Trophoblast cell (in vitro differentiated cells and primary cell): ENCODE results near the gene MFGE8.

Experiments used
- DNase-seq, 2 donors: peaks; one replicate each; pipeline ENCODE4 v3.0.0-alpha.2; 2016
- H2AFZ ChIP-seq: 2 replicates; pipeline ENCODE4 v1.6.1; 2013; ENCODE audit warnings: low read length, moderate library complexity, mild to moderate bottlenecking; ENCODE audit not compliant: insufficient read depth, poor library complexity
- H2AK5ac ChIP-seq: 2 replicates; pipeline ENCODE4 v1.6.1; 2013; ENCODE audit warnings: mild to moderate bottlenecking, low read length
- H2BK120ac ChIP-seq: 2 replicates; pipeline ENCODE4 v1.6.1; 2013; ENCODE audit warnings: low read length, mild to moderate bottlenecking, moderate library complexity; ENCODE audit not compliant: insufficient read depth, poor library complexity
- H2BK12ac ChIP-seq: 2 replicates; pipeline ENCODE4 v1.6.1; 2013; ENCODE audit warnings: mild to moderate bottlenecking, low read length, moderate library complexity
- H2BK5ac ChIP-seq: 2 replicates; pipeline ENCODE4 v1.6.1; 2013; ENCODE audit warnings: low read length, low read depth, moderate library complexity, mild to moderate bottlenecking; ENCODE audit not compliant: poor library complexity
- H3K14ac ChIP-seq: 2 replicates; pipeline ENCODE4 v1.6.1; 2013; ENCODE audit warnings: mild to moderate bottlenecking, low read length
- H3K18ac ChIP-seq: 2 replicates; pipeline ENCODE4 v1.6.1; 2013; ENCODE audit warnings: mild to moderate bottlenecking, low read length
- H3K23ac ChIP-seq: 2 replicates; pipeline ENCODE4 v1.6.1; 2013; ENCODE audit warnings: low read length
- H3K27ac ChIP-seq: 2 replicates; pipeline ENCODE4 v1.5.1; 2013; ENCODE audit warnings: low read depth, mild to moderate bottlenecking, inconsistent platforms, low read length, moderate library complexity
- H3K27me3 ChIP-seq: 2 replicates; pipeline ENCODE4 v1.6.1; 2013; ENCODE audit warnings: inconsistent platforms, mild to moderate bottlenecking, low read length, moderate library complexity; ENCODE audit not compliant: insufficient read depth
- H3K36me3 ChIP-seq, 2 experiments: 1 replicate in 1 of 2; 2 replicates in 1 of 2; pipeline ENCODE4 v1.6.1; 2013; ENCODE audit warnings: low read length in 2 of 2, mild to moderate bottlenecking in 2 of 2, moderate library complexity in 1 of 2; ENCODE audit not compliant: insufficient read depth in 2 of 2, control insufficient read depth in 1 of 2
- H3K4ac ChIP-seq: 2 replicates; pipeline ENCODE4 v1.6.1; 2013; ENCODE audit warnings: low read depth, mild to moderate bottlenecking, low read length, moderate library complexity
- H3K4me1 ChIP-seq, 2 experiments: 1 replicate in 1 of 2; 2 replicates in 1 of 2; pipeline ENCODE4 v1.6.1; 2013; ENCODE audit warnings: low read length in 2 of 2, mild to moderate bottlenecking in 2 of 2, moderate library complexity in 1 of 2; ENCODE audit not compliant: insufficient read depth in 2 of 2, control insufficient read depth in 1 of 2
- H3K4me2 ChIP-seq: 2 replicates; pipeline ENCODE4 v1.6.1; 2013; ENCODE audit warnings: inconsistent platforms, mild to moderate bottlenecking, low read length, moderate library complexity
- H3K4me3 ChIP-seq: 2 replicates; pipeline ENCODE4 v1.5.1; 2013; ENCODE audit warnings: mild to moderate bottlenecking, low read depth, low read length, inconsistent platforms
- H3K79me1 ChIP-seq: one replicate; pipeline ENCODE4 v1.6.1; 2013; ENCODE audit warnings: low read length
- H3K79me2 ChIP-seq: 2 replicates; pipeline ENCODE4 v1.6.1; 2013; ENCODE audit warnings: low read length, mild to moderate bottlenecking; ENCODE audit not compliant: control insufficient read depth, insufficient read depth, poor library complexity
- H3K9ac ChIP-seq: 2 replicates; pipeline ENCODE4 v1.6.1; 2013; ENCODE audit warnings: mild to moderate bottlenecking, low read length
- H3K9me3 ChIP-seq: 2 replicates; pipeline ENCODE4 v1.6.1; 2013; ENCODE audit warnings: low read depth, mild to moderate bottlenecking, control low read depth, inconsistent platforms, low read length; ENCODE audit not compliant: insufficient read depth
- H4K12ac ChIP-seq: 2 replicates; pipeline ENCODE4 v1.6.1; 2013; ENCODE audit warnings: low read depth, mild to moderate bottlenecking, low read length, moderate library complexity
- H4K8ac ChIP-seq: 2 replicates; pipeline ENCODE4 v1.6.1; 2013; ENCODE audit warnings: low read depth, mild to moderate bottlenecking, low read length, moderate library complexity
- H4K91ac ChIP-seq: one replicate; pipeline ENCODE4 v1.6.1; 2013; ENCODE audit warnings: low read depth, mild to moderate bottlenecking, low read length, moderate library complexity
- WGBS: extraction: QIAGEN DNeasy Blood & Tissue Kit; methylation state at CpG from one replicate; pipeline ENCODE4 v1.1.7; 2013; ENCODE audit warnings: missing lambda C conversion rate; ENCODE audit not compliant: insufficient read length, insufficient coverage; ENCODE audit errors: extremely low coverage; 5-methylcytosine and 5-hydroxymethylcytosine counted together

Gene MFGE8

GRCh38 chr15:88901508-88902220 is 11.5 kb downstream of the MFGE8 start:
- Histone ChIP-seq H2AFZ (no peak overlapping the region), H3K23ac (no peak overlapping the region), H2AK5ac (no peak overlapping the region), H3K14ac (no peak overlapping the region), H3K4me1 (peaks cover 10 to 28% of the 10 kb centered on the region in 2 experiments), H3K4me3 (no peak overlapping the region), H4K8ac (no peak overlapping the region), H3K36me3 (peaks cover 61 to 70% of the 10 kb centered on the region in 2 experiments), H4K12ac (no peak overlapping the region), H2BK120ac (no peak overlapping the region), H4K91ac (no peak overlapping the region), H3K9me3 (no peaks in the 10 kb centered on the region), H3K27ac (no peak overlapping the region), H3K9ac (peak overlapping the region; percentile 25), H3K18ac (no peak overlapping the region), H3K79me2 (no peaks in the 10 kb centered on the region), H3K4ac (no peak overlapping the region), H3K79me1 (peaks cover 4% of the 10 kb centered on the region), H2BK12ac (no peak overlapping the region), H3K27me3 (no peaks in the 10 kb centered on the region), H2BK5ac (no peak overlapping the region), H3K4me2 (no peak overlapping the region)
- no CpG with 5 or more reads among the region's 15 CpGs for WGBS
- no peak for DNase-seq

DNA sequence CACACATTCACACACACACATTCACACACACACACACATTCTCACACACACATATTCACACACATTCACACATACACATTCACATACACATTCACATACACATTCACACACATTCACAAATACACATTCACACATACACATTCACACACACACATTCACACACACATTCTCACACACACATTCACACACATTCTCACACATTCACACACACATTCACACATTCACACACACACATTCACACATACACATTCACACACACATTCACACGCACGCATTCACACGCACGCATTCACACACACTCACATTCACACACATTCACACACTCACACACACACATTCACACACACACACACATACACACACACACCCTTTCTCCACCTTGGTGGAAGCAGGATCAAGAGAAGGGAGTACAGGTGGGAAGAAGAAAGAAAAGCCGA is 12.2 kb downstream of the MFGE8 start:
- H3K9ac ChIP-seq, result no peak overlapping the region
- H3K4me3 ChIP-seq, result no peak overlapping the region
- no peaks in the 10 kb centered on the region for H3K9me3 ChIP-seq
- H2BK5ac ChIP-seq, result no peak overlapping the region
- H3K18ac ChIP-seq, result no peak overlapping the region
- H3K4me2 ChIP-seq, result no peak overlapping the region
- no peak overlapping the region for H3K14ac ChIP-seq
- H4K12ac ChIP-seq, result no peak overlapping the region
- no peak overlapping the region for H2AK5ac ChIP-seq
- H3K79me1 ChIP-seq, result peaks cover 4% of the 10 kb centered on the region
- H3K4ac ChIP-seq, result no peak overlapping the region
- no peak overlapping the region for H2AFZ ChIP-seq
- no peak for DNase-seq
- no peak overlapping the region for H4K91ac ChIP-seq
- H3K79me2 ChIP-seq, result no peaks in the 10 kb centered on the region
- no peak overlapping the region for H4K8ac ChIP-seq
- peaks cover 14 to 33% of the 10 kb centered on the region in 2 experiments for H3K4me1 ChIP-seq
- H2BK120ac ChIP-seq, result no peak overlapping the region
- no peak overlapping the region for H2BK12ac ChIP-seq
- H3K27ac ChIP-seq, result no peak overlapping the region
- H3K23ac ChIP-seq, result no peak overlapping the region
- peaks cover 57 to 65% of the 10 kb centered on the region in 2 experiments for H3K36me3 ChIP-seq
- no peaks in the 10 kb centered on the region for H3K27me3 ChIP-seq
- WGBS, result no CpG with 5 or more reads among the region's 5 CpGs

- Histone ChIP-seq H3K23ac (no peak overlapping the region), H4K8ac (peak overlapping the region; percentile 77), H2BK120ac (peak overlapping the region; percentile 90), H3K4me2 (no peak overlapping the region), H3K14ac (peak overlapping the region; percentile 75), H3K79me2 (no peaks in the 10 kb centered on the region), H3K4me1 (peaks cover 14 to 33% of the 10 kb centered on the region in 2 experiments), H2BK12ac (peak overlapping the region; percentile 76), H3K9ac (no peak overlapping the region), H2BK5ac (peak overlapping the region; percentile 76), H3K36me3 (peaks cover 51 to 61% of the 10 kb centered on the region in 2 experiments), H3K79me1 (peaks cover 4% of the 10 kb centered on the region), H2AK5ac (peak overlapping the region; percentile 91), H3K9me3 (no peaks in the 10 kb centered on the region), H3K27me3 (no peaks in the 10 kb centered on the region), H4K91ac (peak overlapping the region; percentile 86), H3K4ac (peak overlapping the region; percentile 28), H3K4me3 (no peak overlapping the region), H2AFZ (no peak overlapping the region), H4K12ac (no peak overlapping the region), H3K18ac (peak overlapping the region; percentile 85), H3K27ac (peak overlapping the region; percentile 55)
- no CpG with 5 or more reads among the region's 12 CpGs for WGBS
- peak; percentile 86 to 87 for DNase-seq
Measured at GRCh38 chr15:88900309-88900981, 12.7 kb downstream of the MFGE8 start.

GRCh38 chr15:88899251-88899650 is 13.9 kb downstream of the MFGE8 start:
- H3K27me3 ChIP-seq, result peaks cover 5% of the 10 kb centered on the region
- H4K12ac ChIP-seq, result no peak overlapping the region
- H3K4me2 ChIP-seq, result no peak overlapping the region
- no peaks in the 10 kb centered on the region for H3K9me3 ChIP-seq
- H2AFZ ChIP-seq, result no peak overlapping the region
- peak overlapping the region; percentile 68 for H2BK12ac ChIP-seq
- no peak overlapping the region for H2BK5ac ChIP-seq
- peaks cover 4% of the 10 kb centered on the region for H3K79me2 ChIP-seq
- no peak overlapping the region for H3K27ac ChIP-seq
- H3K4ac ChIP-seq, result no peak overlapping the region
- H4K91ac ChIP-seq, result no peak overlapping the region
- H3K18ac ChIP-seq, result no peak overlapping the region
- H3K9ac ChIP-seq, result no peak overlapping the region
- whole genome bisulfite sequencing, result no CpG with 5 or more reads among the region's 9 CpGs
- no peak for DNase-seq
- H3K14ac ChIP-seq, result no peak overlapping the region
- H3K4me1 ChIP-seq, result peaks cover 14 to 42% of the 10 kb centered on the region in 2 experiments
- peak overlapping the region; percentile 49 for H2AK5ac ChIP-seq
- no peak overlapping the region for H2BK120ac ChIP-seq
- peaks cover 9% of the 10 kb centered on the region for H3K79me1 ChIP-seq
- peaks cover 44 to 51% of the 10 kb centered on the region in 2 experiments for H3K36me3 ChIP-seq
- no peak overlapping the region for H3K4me3 ChIP-seq
- no peak overlapping the region for H4K8ac ChIP-seq
- no peak overlapping the region for H3K23ac ChIP-seq
